Measurements from ENCODE around the gene KIAA0930. TPM values are rescaled to one million over a fixed set of nuclear protein-coding genes. Genes with fewer than 3 reads are reported as not detected.

KIAA0930 gene
- total RNA-seq, 1 donor from 2014 or later: 103 TPM

DNA sequence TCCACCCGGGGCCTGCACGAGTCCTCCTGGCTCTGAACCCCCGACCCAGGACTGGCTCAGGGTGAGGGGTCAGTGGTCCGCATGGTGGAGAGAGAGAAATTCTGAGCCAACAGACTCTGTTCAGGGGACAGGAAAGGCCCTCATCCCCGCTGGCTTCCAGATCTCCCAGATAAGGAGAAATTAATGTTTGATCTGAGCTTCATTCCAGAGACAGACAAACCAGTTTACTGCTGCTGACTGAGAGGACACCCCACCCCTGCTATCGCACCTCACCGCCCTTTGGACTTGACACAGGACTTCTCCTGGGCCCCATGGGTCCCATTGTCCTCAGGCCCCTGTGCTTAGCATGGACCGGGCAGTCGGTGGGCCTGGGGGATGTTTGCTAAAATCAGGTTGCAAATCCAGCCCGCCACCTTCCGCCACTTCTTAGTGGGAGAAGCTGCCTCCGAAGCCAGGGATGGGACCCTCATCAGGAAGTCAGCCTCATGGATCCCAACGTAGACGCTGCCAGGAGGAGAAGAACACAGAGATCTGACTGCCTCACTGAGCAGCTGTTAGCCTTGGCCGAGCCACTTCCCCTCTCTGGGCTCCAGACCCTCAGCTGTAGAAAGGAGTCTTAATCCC, 32.9 kb upstream of the KIAA0930 start:
- H3K4me3 Mint-ChIP-seq (ENCODE audit: unreplicated experiment): no peak overlapping the region
- no peak overlapping the region for H3K27ac Mint-ChIP-seq (ENCODE audit: unreplicated experiment)
- TF ChIP-seq, protein P1, sequence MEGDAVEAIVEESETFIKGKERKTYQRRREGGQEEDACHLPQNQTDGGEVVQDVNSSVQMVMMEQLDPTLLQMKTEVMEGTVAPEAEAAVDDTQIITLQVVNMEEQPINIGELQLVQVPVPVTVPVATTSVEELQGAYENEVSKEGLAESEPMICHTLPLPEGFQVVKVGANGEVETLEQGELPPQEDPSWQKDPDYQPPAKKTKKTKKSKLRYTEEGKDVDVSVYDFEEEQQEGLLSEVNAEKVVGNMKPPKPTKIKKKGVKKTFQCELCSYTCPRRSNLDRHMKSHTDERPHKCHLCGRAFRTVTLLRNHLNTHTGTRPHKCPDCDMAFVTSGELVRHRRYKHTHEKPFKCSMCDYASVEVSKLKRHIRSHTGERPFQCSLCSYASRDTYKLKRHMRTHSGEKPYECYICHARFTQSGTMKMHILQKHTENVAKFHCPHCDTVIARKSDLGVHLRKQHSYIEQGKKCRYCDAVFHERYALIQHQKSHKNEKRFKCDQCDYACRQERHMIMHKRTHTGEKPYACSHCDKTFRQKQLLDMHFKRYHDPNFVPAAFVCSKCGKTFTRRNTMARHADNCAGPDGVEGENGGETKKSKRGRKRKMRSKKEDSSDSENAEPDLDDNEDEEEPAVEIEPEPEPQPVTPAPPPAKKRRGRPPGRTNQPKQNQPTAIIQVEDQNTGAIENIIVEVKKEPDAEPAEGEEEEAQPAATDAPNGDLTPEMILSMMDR (IDR thresholded peaks at IDR 0.05): no peak
- peaks cover 13% of the 10 kb centered on the region for H3K4me1 Mint-ChIP-seq (ENCODE audit: low read depth)
- H3K36me3 Mint-ChIP-seq (ENCODE audit: low read depth): no peaks in the 10 kb centered on the region
- no peak for DNase-seq (ENCODE audit: low spot score)
- no peaks in the 10 kb centered on the region for H3K9me3 Mint-ChIP-seq (ENCODE audit: low read depth)
- H3K27me3 Mint-ChIP-seq (ENCODE audit: low read depth): no peaks in the 10 kb centered on the region

DNA sequence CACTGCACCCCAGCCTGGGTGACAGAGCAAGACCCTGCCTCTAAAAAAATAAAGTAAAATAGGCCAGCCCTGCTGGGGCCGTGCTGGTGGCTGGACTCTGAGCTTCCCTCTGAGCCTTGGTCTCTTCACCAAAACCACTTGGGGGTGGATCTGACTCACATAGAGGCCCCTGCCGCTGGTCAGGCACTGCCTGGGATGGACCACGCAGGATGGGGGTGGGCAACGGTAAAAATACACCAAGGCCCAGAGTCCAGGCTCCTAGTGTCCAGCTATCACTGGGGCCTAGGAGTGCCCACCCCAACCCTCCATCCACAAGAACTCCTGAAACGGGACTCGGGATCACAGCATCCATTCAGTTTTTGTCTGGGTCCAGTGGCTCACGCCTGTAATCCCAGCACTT, 31.8 kb upstream of the KIAA0930 start:
- no peaks in the 10 kb centered on the region for H3K27me3 Mint-ChIP-seq (ENCODE audit: low read depth)
- no peaks in the 10 kb centered on the region for H3K36me3 Mint-ChIP-seq (ENCODE audit: low read depth)
- H3K27ac Mint-ChIP-seq (ENCODE audit: unreplicated experiment): no peak overlapping the region
- no peaks in the 10 kb centered on the region for H3K9me3 Mint-ChIP-seq (ENCODE audit: low read depth)
- peaks cover 13% of the 10 kb centered on the region for H3K4me1 Mint-ChIP-seq (ENCODE audit: low read depth)
- TF ChIP-seq, protein P1 (IDR thresholded peaks at IDR 0.05): no peak
- DNase-seq (ENCODE audit: low spot score): no peak
- no peak overlapping the region for H3K4me3 Mint-ChIP-seq (ENCODE audit: unreplicated experiment)

DNA sequence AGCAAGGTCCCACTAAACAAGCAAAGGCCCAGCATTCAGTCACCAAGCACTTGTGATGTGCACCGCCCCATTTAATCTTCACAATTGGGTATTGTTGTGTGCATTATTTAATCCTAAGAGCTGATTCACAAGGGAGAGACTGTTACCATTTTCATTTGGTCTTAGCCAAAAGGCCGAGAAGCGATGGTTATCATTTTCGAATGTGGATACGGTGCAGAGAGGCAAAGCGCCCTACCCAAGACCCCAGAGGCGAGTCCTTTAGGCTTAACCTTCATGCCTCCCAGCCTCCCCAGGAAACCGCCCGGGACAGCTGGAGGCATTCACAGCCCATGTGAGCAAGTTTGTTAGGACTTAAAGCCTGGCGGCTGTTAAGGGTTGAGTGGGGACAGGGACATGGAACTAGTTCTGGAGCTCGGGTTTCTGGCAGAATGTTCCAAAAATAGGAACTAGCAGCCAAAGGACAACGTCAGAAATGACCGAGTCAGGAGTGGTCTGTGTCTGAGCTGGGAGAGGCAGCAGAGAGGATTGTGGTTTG, 31.0 kb upstream of the KIAA0930 start:
- Mint-ChIP-seq H3K36me3 (ENCODE audit: low read depth) (no peaks in the 10 kb centered on the region), H3K4me1 (ENCODE audit: low read depth) (peaks cover 13% of the 10 kb centered on the region), H3K9me3 (ENCODE audit: low read depth) (no peaks in the 10 kb centered on the region), H3K4me3 (ENCODE audit: unreplicated experiment) (no peak overlapping the region), H3K27me3 (ENCODE audit: low read depth) (no peaks in the 10 kb centered on the region), H3K27ac (ENCODE audit: unreplicated experiment) (peak overlapping the region; percentile 81)
- DNase-seq (ENCODE audit: low spot score): no peak
- TF ChIP-seq, protein P1 (IDR thresholded peaks at IDR 0.05): no peak

DNA sequence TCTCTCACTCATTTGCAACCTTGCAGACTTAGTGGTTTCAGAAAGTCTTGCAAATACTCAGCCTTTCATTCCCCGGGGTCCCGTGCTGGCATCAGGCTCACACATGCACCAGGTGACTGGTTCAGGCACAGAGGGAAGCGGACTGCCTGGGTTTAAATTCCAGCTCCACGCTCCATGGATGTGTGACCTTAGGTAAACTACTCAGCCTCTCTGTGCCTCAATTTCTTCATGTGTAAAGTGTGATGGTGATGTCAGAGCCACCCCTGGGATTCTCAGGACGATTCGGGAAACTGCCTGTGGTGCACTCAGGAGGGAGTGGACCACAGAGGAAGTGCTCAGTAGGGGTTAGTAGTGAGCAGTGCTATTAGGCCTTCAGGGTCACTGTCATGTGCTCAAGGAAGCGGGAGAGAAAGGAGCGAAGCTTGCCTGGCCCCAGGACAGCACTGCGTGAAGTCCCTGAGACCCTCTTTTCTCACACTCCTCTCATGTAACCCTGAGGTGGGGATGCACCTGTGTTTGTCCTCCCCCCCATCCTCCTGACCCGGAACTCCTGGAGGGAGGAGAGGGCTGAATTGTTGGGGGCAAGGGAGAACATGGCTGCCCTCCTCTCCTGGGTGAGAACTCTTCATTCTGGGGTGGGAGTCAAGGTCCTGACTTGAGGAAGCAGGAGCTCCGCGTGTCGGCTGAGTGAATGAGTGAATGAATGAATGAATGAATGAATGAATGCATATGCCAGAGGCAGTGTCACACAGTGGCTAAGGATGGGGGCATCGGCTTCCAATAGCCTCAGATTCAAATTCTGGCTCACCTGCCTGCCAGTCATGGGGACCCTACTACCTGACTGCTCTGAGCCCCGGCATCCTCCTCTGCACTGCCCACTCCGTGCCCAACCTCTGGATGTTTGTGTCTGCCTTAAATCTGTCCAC, 29.7 kb upstream of the KIAA0930 start:
- DNase-seq (ENCODE audit: low spot score): no peak
- Mint-ChIP-seq H3K4me3 (ENCODE audit: unreplicated experiment) (no peak overlapping the region), H3K27ac (ENCODE audit: unreplicated experiment) (no peak overlapping the region), H3K36me3 (ENCODE audit: low read depth) (no peaks in the 10 kb centered on the region), H3K9me3 (ENCODE audit: low read depth) (no peaks in the 10 kb centered on the region), H3K4me1 (ENCODE audit: low read depth) (peaks cover 13% of the 10 kb centered on the region), H3K27me3 (ENCODE audit: low read depth) (no peaks in the 10 kb centered on the region)
- TF ChIP-seq, protein P1 (IDR thresholded peaks at IDR 0.05): no peak

Measured in chondrocyte (in vitro differentiated cells).